ENCODE results near the gene LYST.

The LYST gene

GRCh38 chr1:235866913-235867845 is 473 bp upstream of the LYST start:
- peak; percentile 82 for DNase-seq (ENCODE audit: insufficient read length)
- TF ChIP-seq POLR2A (IDR thresholded peaks at IDR 0.05; ENCODE audit: low read depth, low read length) (peak; percentile 77), TAF1 (IDR thresholded peaks at IDR 0.05; ENCODE audit: borderline replicate concordance, low read depth, low read length) (no peak), POLR2AphosphoS5 (IDR thresholded peaks at IDR 0.05; ENCODE audit: low read depth, low read length) (peak; percentile 74)
- peak; percentile 95 for FAIRE-seq

GRCh38 chr1:235865565-235866204 is 1.0 kb downstream of the LYST start:
- TF ChIP-seq POLR2AphosphoS5 (IDR thresholded peaks at IDR 0.05; ENCODE audit: low read depth, low read length), result no peak
- TF ChIP-seq TAF1 (IDR thresholded peaks at IDR 0.05; ENCODE audit: borderline replicate concordance, low read depth, low read length), result no peak
- TF ChIP-seq POLR2A (IDR thresholded peaks at IDR 0.05; ENCODE audit: low read depth, low read length), result no peak
- FAIRE-seq, result peak; percentile 17
- DNase-seq (ENCODE audit: insufficient read length), result no peak

GRCh38 chr1:235864931-235865525 is 1.7 kb downstream of the LYST start:
- FAIRE-seq, result no peak
- TF ChIP-seq POLR2AphosphoS5 (IDR thresholded peaks at IDR 0.05; ENCODE audit: low read depth, low read length), result no peak
- DNase-seq (ENCODE audit: insufficient read length), result no peak

GRCh38 chr1:235864469-235864868 is 2.2 kb downstream of the LYST start:
- DNase-seq (ENCODE audit: insufficient read length), result no peak

GRCh38 chr1:235863699-235864093 is 3.0 kb downstream of the LYST start:
- DNase-seq (ENCODE audit: insufficient read length) (no peak), FAIRE-seq (no peak)
- TF ChIP-seq TAF1 (IDR thresholded peaks at IDR 0.05; ENCODE audit: borderline replicate concordance, low read depth, low read length) (no peak), POLR2AphosphoS5 (IDR thresholded peaks at IDR 0.05; ENCODE audit: low read depth, low read length) (no peak), POLR2A (IDR thresholded peaks at IDR 0.05; ENCODE audit: low read depth, low read length) (no peak)

More at GRCh38 chr1:235864469-235864868, 2.2 kb downstream of the LYST start:
- no peak for FAIRE-seq
- TF ChIP-seq TAF1 (IDR thresholded peaks at IDR 0.05; ENCODE audit: borderline replicate concordance, low read depth, low read length) (no peak), POLR2A (IDR thresholded peaks at IDR 0.05; ENCODE audit: low read depth, low read length) (no peak), POLR2AphosphoS5 (IDR thresholded peaks at IDR 0.05; ENCODE audit: low read depth, low read length) (no peak)

GRCh38 chr1:235861857-235862256 is 4.8 kb downstream of the LYST start:
- no peak for DNase-seq (ENCODE audit: insufficient read length)
- no peak for TF ChIP-seq POLR2A (IDR thresholded peaks at IDR 0.05; ENCODE audit: low read depth, low read length)
- no peak for TF ChIP-seq POLR2AphosphoS5 (IDR thresholded peaks at IDR 0.05; ENCODE audit: low read depth, low read length)
- TF ChIP-seq TAF1 (IDR thresholded peaks at IDR 0.05; ENCODE audit: borderline replicate concordance, low read depth, low read length), result no peak
- FAIRE-seq, result peak; percentile 53

GRCh38 chr1:235860829-235861228 is 5.9 kb downstream of the LYST start:
- TF ChIP-seq POLR2A (IDR thresholded peaks at IDR 0.05; ENCODE audit: low read depth, low read length) (no peak), POLR2AphosphoS5 (IDR thresholded peaks at IDR 0.05; ENCODE audit: low read depth, low read length) (no peak), TAF1 (IDR thresholded peaks at IDR 0.05; ENCODE audit: borderline replicate concordance, low read depth, low read length) (no peak)
- FAIRE-seq (no peak), DNase-seq (ENCODE audit: insufficient read length) (no peak)

GRCh38 chr1:235859789-235860188 is 6.9 kb downstream of the LYST start:
- TF ChIP-seq POLR2A (IDR thresholded peaks at IDR 0.05; ENCODE audit: low read depth, low read length), result no peak
- TF ChIP-seq TAF1 (IDR thresholded peaks at IDR 0.05; ENCODE audit: borderline replicate concordance, low read depth, low read length), result no peak
- TF ChIP-seq POLR2AphosphoS5 (IDR thresholded peaks at IDR 0.05; ENCODE audit: low read depth, low read length), result no peak
- no peak for DNase-seq (ENCODE audit: insufficient read length)
- no peak for FAIRE-seq

- DNase-seq (ENCODE audit: insufficient read length) (no peak), FAIRE-seq (peak; percentile 36)
- no peak for TF ChIP-seq POLR2AphosphoS5 (IDR thresholded peaks at IDR 0.05; ENCODE audit: low read depth, low read length)
- no peak for TF ChIP-seq TAF1 (IDR thresholded peaks at IDR 0.05; ENCODE audit: borderline replicate concordance, low read depth, low read length)
- no peak for TF ChIP-seq POLR2A (IDR thresholded peaks at IDR 0.05; ENCODE audit: low read depth, low read length)
These were observed 7.9 kb downstream of the LYST start for GRCh38 chr1:235858766-235859165.

GRCh38 chr1:235857756-235858155 is 8.9 kb downstream of the LYST start:
- TF ChIP-seq POLR2AphosphoS5 (IDR thresholded peaks at IDR 0.05; ENCODE audit: low read depth, low read length) (no peak), TAF1 (IDR thresholded peaks at IDR 0.05; ENCODE audit: borderline replicate concordance, low read depth, low read length) (no peak), POLR2A (IDR thresholded peaks at IDR 0.05; ENCODE audit: low read depth, low read length) (no peak)
- DNase-seq (ENCODE audit: insufficient read length), result no peak
- FAIRE-seq, result peak; percentile 27

GRCh38 chr1:235855811-235856429 is 10.8 kb downstream of the LYST start:
- FAIRE-seq, result no peak
- TF ChIP-seq POLR2AphosphoS5 (IDR thresholded peaks at IDR 0.05; ENCODE audit: low read depth, low read length), result no peak
- TF ChIP-seq TAF1 (IDR thresholded peaks at IDR 0.05; ENCODE audit: borderline replicate concordance, low read depth, low read length), result no peak
- TF ChIP-seq POLR2A (IDR thresholded peaks at IDR 0.05; ENCODE audit: low read depth, low read length), result no peak
- DNase-seq (ENCODE audit: insufficient read length), result no peak
